Stimulated activated CD4-positive, alpha-beta T cell treated with anti-CD3 and anti-CD28 coated beads, Interleukin-4, amount 100 ng/mL, for 24 hours (primary cell): Measurements from ENCODE around the gene CYTH4.

Source experiments
- DNase-seq: peaks from one replicate; pipeline ENCODE4 v3.0.0-alpha.2; 2020

Gene CYTH4

DNA sequence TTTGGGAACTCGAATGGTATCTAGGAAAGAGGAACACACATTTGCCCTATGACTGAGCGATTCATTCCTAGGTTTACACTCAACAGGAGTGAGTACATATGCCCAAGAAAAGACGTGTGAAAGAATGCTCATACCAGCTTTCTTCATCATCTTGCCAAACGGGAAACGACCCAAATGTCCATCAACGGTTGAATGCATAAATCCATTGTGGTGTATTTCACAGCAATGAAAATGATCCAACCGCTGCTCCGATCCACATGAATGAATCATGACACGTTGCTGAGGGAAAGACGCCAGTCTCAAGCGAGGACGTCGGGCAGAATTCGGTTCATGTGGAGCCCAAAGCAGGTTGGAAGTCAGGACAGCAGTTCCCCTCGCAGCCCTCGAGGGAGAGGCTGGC is 71.5 kb downstream of the CYTH4 start:
- DNase-seq = no peak

- DNase-seq = no peak
Observed at GRCh38 chr22:37354261-37354660, 72.0 kb downstream of the CYTH4 start.

GRCh38 chr22:37354670-37355069 is 72.4 kb downstream of the CYTH4 start:
- no peak for DNase-seq

DNA sequence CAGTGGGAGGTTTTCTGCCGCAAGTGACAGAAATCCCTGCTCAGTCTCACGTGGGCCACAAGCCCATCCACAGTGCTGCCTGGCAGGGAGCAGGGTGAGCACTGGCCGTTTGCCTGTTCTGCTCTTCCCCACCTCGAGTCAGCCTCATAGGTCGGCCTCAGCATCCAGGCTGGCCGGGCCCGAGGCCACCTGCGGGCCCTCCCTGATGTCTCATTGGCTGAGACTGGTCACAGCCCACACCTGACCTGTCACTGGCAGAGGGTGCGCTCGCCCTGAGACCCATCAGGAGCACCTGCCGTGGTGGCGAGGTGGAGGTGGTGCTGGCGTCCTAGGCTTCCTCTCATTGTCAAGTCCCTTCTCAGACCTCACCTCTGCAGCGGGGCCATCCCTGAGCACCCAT is 72.9 kb downstream of the CYTH4 start:
- DNase-seq = no peak

GRCh38 chr22:37356922-37357321 is 74.6 kb downstream of the CYTH4 start:
- no peak for DNase-seq

- DNase-seq = no peak
Observed at GRCh38 chr22:37357446-37358075, 75.3 kb downstream of the CYTH4 start.

DNA sequence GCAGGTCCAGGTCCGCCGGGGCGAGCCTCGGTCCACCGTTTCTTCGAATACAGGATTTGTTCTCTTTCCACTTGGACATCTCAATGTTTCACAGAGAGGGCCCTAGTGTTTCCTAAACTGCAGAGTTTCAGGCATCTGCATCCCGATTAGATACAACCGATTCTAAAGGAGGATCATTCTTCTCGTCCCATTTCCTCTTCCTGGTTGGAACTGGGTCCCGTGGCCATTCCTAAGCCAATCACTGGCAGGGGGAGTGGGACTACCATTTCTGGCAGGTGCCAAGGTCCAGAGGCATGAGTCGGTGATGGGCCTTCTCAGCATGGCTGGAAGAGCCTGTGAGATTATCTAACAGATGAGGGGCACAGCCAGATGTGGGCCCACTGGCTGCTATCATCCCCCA is 76.1 kb downstream of the CYTH4 start:
- DNase-seq = no peak

- no peak for DNase-seq
Observed at GRCh38 chr22:37358917-37359316, 76.6 kb downstream of the CYTH4 start.

DNA sequence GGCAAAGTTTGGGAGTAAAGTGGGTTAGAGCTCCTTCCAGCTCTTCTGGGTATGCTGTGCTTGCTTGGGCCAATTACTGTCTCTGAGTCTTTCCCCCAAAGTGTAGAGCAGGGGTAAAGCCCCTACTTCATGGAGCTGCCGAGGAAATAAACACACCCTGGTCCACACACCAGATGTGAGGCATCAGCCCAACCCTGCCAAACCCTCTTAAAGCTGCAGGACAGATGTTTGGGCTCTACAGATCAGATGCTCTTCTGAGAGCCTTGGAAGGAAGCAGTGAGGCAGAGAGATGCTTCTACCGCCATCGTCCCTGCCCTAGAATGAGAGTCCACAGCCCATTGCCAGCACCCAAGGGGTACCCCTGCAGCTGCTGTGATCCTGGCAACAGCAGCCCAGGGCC is 80.3 kb downstream of the CYTH4 start:
- DNase-seq = no peak

GRCh38 chr22:37363261-37363992 is 81.1 kb downstream of the CYTH4 start:
- DNase-seq = no peak
